AG04450 (cell line): ENCODE results near the gene ARHGEF9. TPM values are rescaled to one million over a fixed set of nuclear protein-coding genes. Genes with fewer than 3 reads are reported as not detected.
"Not testable (repeated sequence)": the region's sequence is repeated elsewhere in the genome, so short reads cannot be mapped to it uniquely, and the experiment has no call there.

ENCODE experiments used
- CTCF ChIA-PET: fragments of 300-600, 350-600 bp; formaldehyde crosslinking; extraction: SDS; loops from one replicate; lab custom pipeline; 2022; ENCODE audit warnings: antibody characterized with exemption, inconsistent platforms; lab: Charles Lee
- POLR2A ChIA-PET: fragments of 350-600 bp; formaldehyde crosslinking; extraction: SDS; loops from one replicate; lab custom pipeline; 2021; ENCODE audit warnings: antibody characterized with exemption, inconsistent platforms; lab: Yijun Ruan, JAX
- DNase-seq: peaks from one replicate; pipeline ENCODE4 v3.0.0-alpha.2; 2011; ENCODE audit warnings: low read depth, low spot score
- H3K27ac ChIP-seq: one replicate; pipeline ENCODE4 v1.5.1; 2012; ENCODE audit warnings: low read depth, low read length, control low read depth
- H3K27me3 ChIP-seq: one replicate; pipeline ENCODE4 v1.6.0; 2012; ENCODE audit warnings: low read length; ENCODE audit not compliant: control insufficient read depth, insufficient read depth
- H3K4me3 ChIP-seq: 2 replicates; pipeline ENCODE4 v1.5.1; 2011; ENCODE audit warnings: mild to moderate bottlenecking, low read depth, low read length, control low read depth
- H3K9me3 ChIP-seq: 2 replicates; pipeline ENCODE4 v1.5.1; 2012; ENCODE audit warnings: low read length; ENCODE audit not compliant: control insufficient read depth, insufficient read depth
- CTCF ChIP-seq: IDR thresholded peaks from 2 replicates; pipeline ENCODE4 v1.5.1; 2011; ENCODE audit warnings: low read depth, low read length, control low read depth, inconsistent platforms
- polyA plus RNA-seq: library from polyadenylated mRNA; depleted of rRNA; stranded (reverse); fragments of >200 nt; gene quantifications from 2 replicates; pipeline ENCODE4 v1.2.3, GENCODE V29; 2011

ARHGEF9 gene
- polyA plus RNA-seq, 1 experiment: 9.1 TPM

DNA sequence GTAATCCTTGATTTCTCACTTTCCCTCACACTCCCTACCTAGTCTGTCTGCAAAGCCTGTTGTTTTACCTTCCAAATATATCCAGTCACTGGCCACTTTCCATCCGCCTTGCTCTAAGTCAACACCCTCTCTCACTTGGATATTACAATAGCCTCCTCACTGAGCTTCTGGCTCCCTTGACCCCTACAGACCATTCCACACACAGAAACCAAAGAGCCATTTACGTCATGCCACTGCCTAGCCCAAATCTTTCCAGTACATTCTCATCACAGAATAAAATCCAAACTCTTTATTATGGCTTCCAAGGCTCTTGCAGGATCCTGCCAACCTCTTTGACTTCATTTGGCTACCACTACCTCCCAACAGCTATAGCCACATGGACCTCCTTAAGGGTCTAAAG lies 25.7 kb upstream of the ARHGEF9 start:
- no peak overlapping the region for H3K27ac ChIP-seq
- CTCF ChIA-PET: no interaction called here
- TF ChIP-seq CTCF: no peak
- no peak overlapping the region for H3K4me3 ChIP-seq
- POLR2A ChIA-PET: no interaction called here
- no peaks in the 10 kb centered on the region for H3K9me3 ChIP-seq
- no peaks in the 10 kb centered on the region for H3K27me3 ChIP-seq
- DNase-seq: no peak

- POLR2A ChIA-PET: no interaction called here
- TF ChIP-seq CTCF: no peak
These were observed 24.2 kb upstream of the ARHGEF9 start for GRCh38 chrX:63809173-63809572.

DNA sequence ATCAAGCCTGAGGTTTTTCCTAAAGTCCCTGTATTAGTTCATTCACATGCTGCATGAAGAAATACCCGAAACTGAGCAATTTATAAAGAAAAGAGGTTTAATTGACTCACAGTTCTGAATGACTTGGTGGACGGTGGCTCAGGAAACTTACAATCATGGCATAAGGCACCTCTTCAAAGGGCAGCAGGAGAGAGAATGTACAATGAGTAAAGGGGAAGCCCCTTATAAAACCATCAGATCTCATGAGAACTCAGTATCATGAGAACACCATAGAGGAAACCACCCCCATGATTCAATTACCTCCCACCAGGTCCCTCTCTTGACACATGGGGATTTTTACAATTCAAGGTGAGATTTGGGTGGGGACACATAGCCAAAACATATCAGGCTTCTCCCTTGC lies 10.4 kb upstream of the ARHGEF9 start:
- H3K4me3 ChIP-seq, DNase-seq, CTCF ChIA-PET, H3K9me3 ChIP-seq, H3K27ac ChIP-seq, H3K27me3 ChIP-seq, POLR2A ChIA-PET: not testable (repeated sequence)

More at GRCh38 chrX:63809173-63809572, 24.2 kb upstream of the ARHGEF9 start:
- H3K4me3 ChIP-seq: no peak overlapping the region
- no peaks in the 10 kb centered on the region for H3K9me3 ChIP-seq
- DNase-seq: no peak
- H3K27ac ChIP-seq: no peak overlapping the region
- CTCF ChIA-PET: no interaction called here
- H3K27me3 ChIP-seq: no peaks in the 10 kb centered on the region

DNA sequence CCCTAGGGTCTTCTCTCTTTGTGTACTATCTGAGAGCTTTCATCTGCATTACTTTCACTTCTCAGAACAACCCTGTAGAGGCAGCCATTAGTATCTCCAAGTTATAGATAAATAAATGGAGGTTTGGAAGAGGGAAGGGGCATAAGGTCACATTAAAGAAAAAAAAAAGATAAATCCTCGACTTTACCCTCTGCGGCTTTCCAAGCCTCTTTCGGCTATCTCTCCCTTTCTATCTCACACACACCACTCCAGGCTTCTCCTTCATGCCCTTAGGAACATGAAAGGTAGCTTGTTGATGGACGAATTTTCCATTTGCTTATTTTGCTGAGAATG lies 660 bp upstream of the ARHGEF9 start:
- CTCF ChIA-PET: no interaction called here
- TF ChIP-seq CTCF: no peak
- H3K9me3 ChIP-seq: no peaks in the 10 kb centered on the region
- no peak for DNase-seq
- no peak overlapping the region for H3K27ac ChIP-seq
- POLR2A ChIA-PET: no interaction called here
- H3K27me3 ChIP-seq: no peaks in the 10 kb centered on the region
- peak overlapping the region; percentile 37 for H3K4me3 ChIP-seq

GRCh38 chrX:63784346-63784901 lies 590 bp downstream of the ARHGEF9 start:
- H3K9me3 ChIP-seq: no peaks in the 10 kb centered on the region
- H3K27me3 ChIP-seq: no peaks in the 10 kb centered on the region
- no peak for TF ChIP-seq CTCF
- H3K4me3 ChIP-seq: no peak overlapping the region
- no peak overlapping the region for H3K27ac ChIP-seq
- CTCF ChIA-PET: no interaction called here
- no peak for DNase-seq
- POLR2A ChIA-PET: no interaction called here

DNA sequence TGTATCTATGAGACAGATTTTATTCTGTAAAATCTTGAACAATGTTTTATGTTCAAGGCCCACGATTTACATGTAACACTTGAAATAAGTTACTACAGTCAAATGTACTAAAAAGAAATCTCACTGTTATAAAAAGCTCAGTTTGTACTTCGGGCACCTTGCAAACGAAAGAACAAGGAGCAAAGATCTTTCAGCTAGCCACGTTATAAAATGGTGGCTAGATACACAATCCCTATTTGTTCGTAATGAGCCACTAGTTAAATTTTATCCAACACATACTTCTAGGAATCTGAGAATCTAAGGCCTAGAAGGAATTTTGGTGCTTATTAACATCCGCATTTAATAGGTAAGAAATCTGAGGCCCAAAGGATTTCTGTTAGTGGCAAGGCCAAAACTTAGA lies 2.5 kb downstream of the ARHGEF9 start:
- no peak overlapping the region for H3K27ac ChIP-seq
- CTCF ChIA-PET: no interaction called here
- no peaks in the 10 kb centered on the region for H3K27me3 ChIP-seq
- POLR2A ChIA-PET: no interaction called here
- H3K4me3 ChIP-seq: no peak overlapping the region
- DNase-seq: no peak
- no peaks in the 10 kb centered on the region for H3K9me3 ChIP-seq
- no peak for TF ChIP-seq CTCF
